DND-41 (cell line): Measurements from ENCODE around the gene IFNA13.
"Not testable (repeated sequence)": the region's sequence is repeated elsewhere in the genome, so short reads cannot be mapped to it uniquely, and the experiment has no call there.

Source experiments
- CTCF ChIP-seq: IDR thresholded peaks from 2 replicates; pipeline ENCODE4 v1.5.1; 2012; ENCODE audit warnings: borderline replicate concordance, low read length, moderate library complexity, mild to moderate bottlenecking; ENCODE audit not compliant: poor library complexity, severe bottlenecking; ENCODE audit errors: extremely low read depth
- EZH2 ChIP-seq: IDR thresholded peaks from 3 replicates; pipeline ENCODE4 v1.6.1; 2012; ENCODE audit warnings: borderline replicate concordance, low read depth, mild to moderate bottlenecking, moderate library complexity, low read length, inconsistent platforms; ENCODE audit not compliant: severe bottlenecking

GRCh38 chr9:21367169-21367568 lies 688 bp downstream of the IFNA13 start:
- TF ChIP-seq CTCF, EZH2: not testable (repeated sequence)
